Measurements from ENCODE around the gene SBSN.

The SBSN gene

GRCh38 chr19:35533822-35534392 is 5.8 kb upstream of the SBSN start:
- DNase-seq (ENCODE audit: low read depth in 3 of 3): no peak

- no peak for DNase-seq (ENCODE audit: low read depth in 3 of 3)
Observed at GRCh38 chr19:35533201-35533821, 5.2 kb upstream of the SBSN start, which contains the start of gene GAPDHS. TSS of gene GAPDHS (plus strand) at chr19:35533456. CDS start at chr19:35533528, 72 bp downstream.

GRCh38 chr19:35531291-35531690 is 3.2 kb upstream of the SBSN start:
- no peak for DNase-seq (ENCODE audit: low read depth in 3 of 3)

GRCh38 chr19:35529241-35530218 is 1.4 kb upstream of the SBSN start:
- DNase-seq (ENCODE audit: low read depth in 3 of 3): no peak

- DNase-seq (ENCODE audit: low read depth in 3 of 3): no peak
Observed at GRCh38 chr19:35525873-35526272, 2.2 kb downstream of the SBSN start.

GRCh38 chr19:35524181-35524837 is 3.8 kb downstream of the SBSN start:
- DNase-seq (ENCODE audit: low read depth in 3 of 3): no peak

- no peak for DNase-seq (ENCODE audit: low read depth in 3 of 3)
Observed at GRCh38 chr19:35522745-35523327, 5.3 kb downstream of the SBSN start.

GRCh38 chr19:35521124-35521743 is 6.9 kb downstream of the SBSN start:
- DNase-seq (ENCODE audit: low read depth in 3 of 3): no peak

GRCh38 chr19:35519291-35519690 is 8.8 kb downstream of the SBSN start:
- no peak for DNase-seq (ENCODE audit: low read depth in 3 of 3)

GRCh38 chr19:35518313-35518712 is 9.8 kb downstream of the SBSN start:
- no peak for DNase-seq (ENCODE audit: low read depth in 3 of 3)

GRCh38 chr19:35517342-35517741 is 10.8 kb downstream of the SBSN start:
- DNase-seq (ENCODE audit: low read depth in 3 of 3): no peak

- DNase-seq (ENCODE audit: low read depth in 3 of 3): no peak
Observed at GRCh38 chr19:35516310-35516709, 11.8 kb downstream of the SBSN start.

GRCh38 chr19:35514282-35514809 is 13.8 kb downstream of the SBSN start:
- no peak for DNase-seq (ENCODE audit: low read depth in 3 of 3)

- no peak for DNase-seq (ENCODE audit: low read depth in 3 of 3)
Observed at GRCh38 chr19:35513628-35514281, 14.4 kb downstream of the SBSN start, which contains the start of gene DMKN. TSS of gene DMKN (minus strand) at chr19:35513649. CDS start at chr19:35513475, 174 bp downstream.

GRCh38 chr19:35512831-35513627 is 15.1 kb downstream of the SBSN start:
- DNase-seq (ENCODE audit: low read depth in 3 of 3): no peak

- no peak for DNase-seq (ENCODE audit: low read depth in 3 of 3)
Observed at GRCh38 chr19:35511337-35511736, 16.8 kb downstream of the SBSN start.

- no peak for DNase-seq (ENCODE audit: low read depth in 3 of 3)
Observed at GRCh38 chr19:35510626-35510964, 17.5 kb downstream of the SBSN start.

- peak; percentile 45 to 67 (median 55) for DNase-seq (ENCODE audit: low read depth in 3 of 3)
Observed at GRCh38 chr19:35509861-35510625, 18.1 kb downstream of the SBSN start.
